A549 (cell line): Measurements from ENCODE around the gene VSTM2B. TPM values are rescaled to one million over a fixed set of nuclear protein-coding genes. Genes with fewer than 3 reads are reported as not detected.

Source experiments
- ATAC-seq, 2 experiments: fragments of 200-7000 bp in 1 of 2; fragments of >200 bp in 1 of 2; cut with Nextera tagmentation in 1 of 2; cut with Tn5 transposase in 1 of 2; 3 replicates each; pipeline versions ENCODE4 v1.8.0 to v1.9.1; 2018 to 2020; ENCODE audit warnings: mild to moderate bottlenecking in 1 of 2, moderate library complexity in 1 of 2
- CTCF ChIA-PET: fragments of 300-600 bp; sonication (Branson Sonifier 250); formaldehyde crosslinking; extraction: SDS; loops from one replicate; lab custom pipeline; 2021; ENCODE audit warnings: antibody characterized with exemption, inconsistent platforms; lab: Yijun Ruan, JAX
- POLR2A ChIA-PET: fragments of 350-600 bp; formaldehyde crosslinking; extraction: SDS; loops from one replicate; lab custom pipeline; 2021; ENCODE audit warnings: antibody characterized with exemption, inconsistent platforms; lab: Yijun Ruan, JAX
- DNase-seq, 2 experiments: peaks; one replicate each; pipeline versions ENCODE4 v3.0.0 to v3.0.0-alpha.2; 2011 to 2016; ENCODE audit warnings: low read depth in 1 of 2, low spot score in 1 of 2
- FAIRE-seq: peaks from 2 replicates; lab custom pipeline; 2011; peaks lifted over from hg19 to GRCh38; lab: Jason Lieb, UNC
- H3K27ac ChIP-seq, 2 experiments: fragments of >200 bp; sonication (Bioruptor Twin); formaldehyde crosslinking; 3 replicates each; pipeline ENCODE4 v1.5.1; 2016 to 2017
- H3K4me1 ChIP-seq: fragments of >200 bp; sonication (Bioruptor Twin); formaldehyde crosslinking; 3 replicates; pipeline ENCODE4 v1.6.1; 2016
- H3K4me2 ChIP-seq: fragments of >200 bp; sonication (Bioruptor Twin); formaldehyde crosslinking; 3 replicates; pipeline ENCODE4 v1.6.1; 2016
- H3K4me3 ChIP-seq: fragments of >200 bp; sonication (Bioruptor Twin); formaldehyde crosslinking; 3 replicates; pipeline ENCODE4 v1.5.1; 2016
- H3K9me3 ChIP-seq: fragments of >200 bp; sonication (Bioruptor Twin); formaldehyde crosslinking; 3 replicates; pipeline ENCODE4 v1.6.1; 2016
- BHLHE40 ChIP-seq: IDR thresholded peaks from 2 replicates; pipeline ENCODE4 v1.6.1; 2012; ENCODE audit warnings: low read depth, low read length, inconsistent platforms
- CBX8 ChIP-seq: fragments of 200-600 bp; sonication (generic); IDR thresholded peaks from 2 replicates; pipeline ENCODE4 v1.6.1; 2016
- CEBPB ChIP-seq, 2 experiments: fragments of >200 bp in 1 of 2; sonication (Bioruptor Twin) in 1 of 2; formaldehyde crosslinking in 1 of 2; IDR thresholded peaks; 2 replicates each; pipeline ENCODE4 v1.6.1; 2012 to 2016
- CHD2 ChIP-seq: fragments of 150-350 bp; IDR thresholded peaks from 2 replicates; pipeline ENCODE4 v1.6.1; 2014; ENCODE audit warnings: low read length; ENCODE audit not compliant: partially characterized antibody
- CTCF ChIP-seq: fragments of >200 bp; sonication (Bioruptor Twin); formaldehyde crosslinking; IDR thresholded peaks from 3 replicates; pipeline ENCODE4 v1.5.1; 2016
- ELK1 ChIP-seq: fragments of 150-350 bp; IDR thresholded peaks from 2 replicates; pipeline ENCODE4 v1.6.1; 2014; ENCODE audit warnings: low read depth, mild to moderate bottlenecking, low read length
- FOSL2 ChIP-seq, 2 experiments: fragments of 450-650 bp in 1 of 2; fragments of >200 bp in 1 of 2; sonication (Bioruptor Twin) in 1 of 2; formaldehyde crosslinking; IDR thresholded peaks; 2 replicates each; pipeline versions ENCODE4 v1.5.0 to v1.6.1; 2016 to 2020; ENCODE audit warnings: mild to moderate bottlenecking in 1 of 2, moderate library complexity in 1 of 2
- GATA3 ChIP-seq: IDR thresholded peaks from 2 replicates; pipeline ENCODE4 v1.6.1; 2012; ENCODE audit warnings: borderline replicate concordance
- HEYL ChIP-seq: fragments of 250-450 bp; sonication (Bioruptor Pico); IDR thresholded peaks from 2 replicates; pipeline ENCODE4 v1.8.0; 2021; ENCODE audit warnings: mild to moderate bottlenecking, moderate library complexity
- HMGXB4 ChIP-seq: fragments of 250-450 bp; sonication (Bioruptor Pico); IDR thresholded peaks from 2 replicates; pipeline ENCODE4 v1.5.0; 2021; ENCODE audit warnings: mild to moderate bottlenecking, moderate library complexity, borderline replicate concordance
- KDM5A ChIP-seq: fragments of 200-600 bp; sonication (generic); IDR thresholded peaks from 2 replicates; pipeline ENCODE4 v1.6.1; 2016; ENCODE audit warnings: antibody characterized with exemption, mild to moderate bottlenecking
- MAFK ChIP-seq: fragments of 450-650 bp; IDR thresholded peaks from 2 replicates; pipeline ENCODE4 v1.6.1; 2014; ENCODE audit not compliant: partially characterized antibody
- NFE2L2 ChIP-seq: fragments of 150-350 bp; conservative IDR thresholded peaks from 2 replicates; pipeline ENCODE4 v1.6.1; 2014; ENCODE audit warnings: low read length
- PHF8 ChIP-seq: fragments of 200-600 bp; sonication (generic); IDR thresholded peaks from 2 replicates; pipeline ENCODE4 v1.6.1; 2016; ENCODE audit warnings: low read depth, mild to moderate bottlenecking, antibody characterized with exemption, moderate library complexity, borderline replicate concordance
- POLR2A ChIP-seq: IDR thresholded peaks from 2 replicates; pipeline ENCODE4 v1.6.1; 2012; ENCODE audit warnings: mild to moderate bottlenecking, low read length
- SREBF2 ChIP-seq: fragments of 450-650 bp; IDR thresholded peaks from 2 replicates; pipeline ENCODE4 v1.6.1; 2014; ENCODE audit warnings: mild to moderate bottlenecking, moderate library complexity
- ZC3H11A ChIP-seq: fragments of 450-650 bp; IDR thresholded peaks from 2 replicates; pipeline ENCODE4 v1.6.1; 2014; ENCODE audit warnings: antibody characterized with exemption, mild to moderate bottlenecking
- ZNF302 ChIP-seq: fragments of 250-450 bp; sonication (Bioruptor Pico); IDR thresholded peaks from 2 replicates; pipeline ENCODE4 v1.9.0; 2021; ENCODE audit warnings: inconsistent platforms, mild to moderate bottlenecking, moderate library complexity
- WGBS: methylation state at CpG from one replicate; pipeline ENCODE4 v1.1.6; 2017; ENCODE audit errors: missing lambda C conversion rate; 5-methylcytosine and 5-hydroxymethylcytosine counted together
- polyA plus RNA-seq, 4 experiments: library from polyadenylated mRNA; depleted of rRNA in 3 of 4; stranded (reverse); fragments of >200 nt; fragmentation: RNase III in 1 of 4; extraction: RNeasy Plus Mini Kit Qiagen cat#74134 plus additional on column Dnase treatment in 1 of 4; gene quantifications; 2 replicates in 3 of 4; 3 replicates in 1 of 4; pipeline ENCODE4 v1.2.3, GENCODE V29; 2011 to 2017

Gene VSTM2B
- polyA plus RNA-seq, 2 of the 4 experiments (the other 2 are of a cell fraction), result not detected

GRCh38 chr19:29587518-29587986, 61.8 kb downstream of the VSTM2B start:
- no peak for FAIRE-seq
- ATAC-seq, result no peak
- 0% methylated on average over 2 of the region's 2 CpGs for WGBS
- Histone ChIP-seq H3K9me3 (peaks cover 9% of the 10 kb centered on the region; the same call in 1 of the 3 replicates), H3K4me3 (no peak overlapping the region), H3K4me1 (no peaks in the 10 kb centered on the region), H3K27ac (no peak overlapping the region)
- DNase-seq, result no peak
- POLR2A ChIA-PET, result no interaction called here
- CTCF ChIA-PET, result interaction anchor here (1.2 to 3.3 kb wide), 5 partner anchors 10 to 120 kb away, joined by 3 to 28 read pairs (median 4); partner anchors contain the start of gene POP4
- TF ChIP-seq FOSL2 (IDR thresholded peaks at IDR 0.05) (no peak), FOSL2 (CRISPR knock-in tag; IDR thresholded peaks at IDR 0.05) (peak; percentile 6; the same call in 1 of the 2 replicates), PHF8 (no peak)
- TF ChIP-seq, all 56 proteins: peak for 1
- H3K4me2 ChIP-seq, result no peak overlapping the region

GRCh38 chr19:29588095-29588494, 62.3 kb downstream of the VSTM2B start:
- Histone ChIP-seq H3K9me3 (peaks cover 9% of the 10 kb centered on the region; the same call in 1 of the 3 replicates), H3K27ac (no peak overlapping the region), H3K4me3 (no peak overlapping the region), H3K4me2 (no peak overlapping the region), H3K4me1 (no peaks in the 10 kb centered on the region)
- TF ChIP-seq CBX8 (no peak), CTCF (no peak), HEYL (no peak), ELK1 (no peak), SREBF2 (no peak), CEBPB (IDR thresholded peaks at IDR 0.05) (no peak), CHD2 (no peak), ZNF302 (CRISPR knock-in tag) (no peak), BHLHE40 (no peak), ZC3H11A (no peak), MAFK (no peak), HMGXB4 (no peak), GATA3 (no peak), POLR2A (no peak), NFE2L2 (no peak)
- FAIRE-seq, result peak; percentile 73
- no peak for ATAC-seq
- 9% methylated on average over 2 of the region's 2 CpGs for WGBS
- no peak for DNase-seq
- CTCF ChIA-PET, result interaction anchor here (1.2 to 3.3 kb wide), 4 partner anchors 9 to 120 kb away, joined by 3 to 28 read pairs (median 5); partner anchors contain the start of gene POP4
- POLR2A ChIA-PET, result no interaction called here

- 10% methylated on average over 5 of the region's 5 CpGs for WGBS
- DNase-seq, result no peak
- Histone ChIP-seq H3K9me3 (peaks cover 9% of the 10 kb centered on the region; the same call in 1 of the 3 replicates), H3K4me3 (no peak overlapping the region), H3K4me1 (no peaks in the 10 kb centered on the region), H3K27ac (no peak overlapping the region), H3K4me2 (no peak overlapping the region)
- FAIRE-seq, result no peak
- ChIA-PET POLR2A (no interaction called here), CTCF (interaction anchor here (0.5 to 12.4 kb wide), 5 partner anchors 8 to 1375 kb away, joined by 3 to 141 read pairs (median 4); partner anchors contain the start of gene POP4)
- TF ChIP-seq KDM5A, result no peak
- ATAC-seq, result no peak; a peak in 2 of 6 replicates
These were observed 64.5 kb downstream of the VSTM2B start for GRCh38 chr19:29590278-29590677.
